Peyer's patch (tissue), 4 donors: ENCODE measurements around the gene XPR1. TPM values are rescaled to one million over a fixed set of nuclear protein-coding genes. Genes with fewer than 3 reads are reported as not detected.

Source experiments
- DNase-seq, 3 donors: peaks; one replicate each; pipeline ENCODE4 v3.0.0-alpha.2; 2017 to 2019
- H3K27ac ChIP-seq, 4 donors: fragments of 200-600 bp; sonication (generic); one replicate each; pipeline ENCODE4 v1.5.1; 2016 to 2019
- H3K27me3 ChIP-seq, 2 donors: fragments of 200-600 bp; sonication (generic); one replicate each; pipeline ENCODE4 v1.5.1; 2019
- H3K36me3 ChIP-seq, 3 donors: fragments of 200-600 bp; sonication (generic); one replicate each; pipeline ENCODE4 v1.5.1; 2016 to 2019
- H3K4me1 ChIP-seq, 4 donors: fragments of 200-600 bp; sonication (generic); one replicate each; pipeline ENCODE4 v1.5.1; 2016 to 2019
- H3K4me3 ChIP-seq, 4 donors: fragments of 200-600 bp; sonication (generic); 1 replicate in 3 of 4; 2 replicates in 1 of 4; pipeline ENCODE4 v1.5.1; 2016 to 2019; ENCODE audit warnings: mild to moderate bottlenecking in 1 of 4
- H3K9me3 ChIP-seq, 4 donors: fragments of 200-600 bp; sonication (generic); one replicate each; pipeline ENCODE4 v1.5.1; 2016 to 2019; ENCODE audit warnings: mild to moderate bottlenecking in 1 of 4
- POLR2A ChIP-seq, 2 donors: fragments of 450-650 bp; IDR thresholded peaks; one replicate each; pipeline ENCODE4 v1.5.1; 2017; ENCODE audit warnings: antibody characterized with exemption in 2 of 2, mild to moderate bottlenecking in 2 of 2, moderate library complexity in 2 of 2
- total RNA-seq, 4 donors: library from RNA; depleted of rRNA; stranded (reverse); fragments of >200 nt; gene quantifications; one replicate each; pipeline ENCODE4 v1.1.0, GENCODE V29; 2016
- TF ChIP-seq, protein P1 (sequence below), 6 experiments: fragments of 450-650 bp in 4 of 6; fragments of 200-600 bp in 2 of 6; sonication (generic) in 1 of 6; IDR thresholded peaks; one replicate each; pipeline ENCODE4 v1.5.1; 2017 to 2019; ENCODE audit warnings: antibody characterized with exemption in 6 of 6, mild to moderate bottlenecking in 3 of 6, moderate library complexity in 1 of 6

Gene XPR1
- total RNA-seq, 4 donors from 2014 or later = 29.7 to 59.7 (median 53.9) TPM

GRCh38 chr1:180670681-180671080 is 38.9 kb downstream of the XPR1 start:
- TF ChIP-seq, protein P1, sequence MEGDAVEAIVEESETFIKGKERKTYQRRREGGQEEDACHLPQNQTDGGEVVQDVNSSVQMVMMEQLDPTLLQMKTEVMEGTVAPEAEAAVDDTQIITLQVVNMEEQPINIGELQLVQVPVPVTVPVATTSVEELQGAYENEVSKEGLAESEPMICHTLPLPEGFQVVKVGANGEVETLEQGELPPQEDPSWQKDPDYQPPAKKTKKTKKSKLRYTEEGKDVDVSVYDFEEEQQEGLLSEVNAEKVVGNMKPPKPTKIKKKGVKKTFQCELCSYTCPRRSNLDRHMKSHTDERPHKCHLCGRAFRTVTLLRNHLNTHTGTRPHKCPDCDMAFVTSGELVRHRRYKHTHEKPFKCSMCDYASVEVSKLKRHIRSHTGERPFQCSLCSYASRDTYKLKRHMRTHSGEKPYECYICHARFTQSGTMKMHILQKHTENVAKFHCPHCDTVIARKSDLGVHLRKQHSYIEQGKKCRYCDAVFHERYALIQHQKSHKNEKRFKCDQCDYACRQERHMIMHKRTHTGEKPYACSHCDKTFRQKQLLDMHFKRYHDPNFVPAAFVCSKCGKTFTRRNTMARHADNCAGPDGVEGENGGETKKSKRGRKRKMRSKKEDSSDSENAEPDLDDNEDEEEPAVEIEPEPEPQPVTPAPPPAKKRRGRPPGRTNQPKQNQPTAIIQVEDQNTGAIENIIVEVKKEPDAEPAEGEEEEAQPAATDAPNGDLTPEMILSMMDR (IDR thresholded peaks at IDR 0.05) = no peak
- no peak for TF ChIP-seq POLR2A (IDR thresholded peaks at IDR 0.05)
- Histone ChIP-seq H3K27ac (no peak overlapping the region), H3K9me3 (peaks cover 0 to 7% (median 0%) of the 10 kb centered on the region in 4 donors), H3K27me3 (no peaks in the 10 kb centered on the region), H3K4me1 (no peaks in the 10 kb centered on the region), H3K4me3 (no peak overlapping the region), H3K36me3 (no peaks in the 10 kb centered on the region)
- no peak for DNase-seq

GRCh38 chr1:180672105-180672504 is 40.3 kb downstream of the XPR1 start:
- peaks cover 0 to 7% (median 0%) of the 10 kb centered on the region in 4 donors for H3K9me3 ChIP-seq
- no peaks in the 10 kb centered on the region for H3K4me1 ChIP-seq
- H3K36me3 ChIP-seq = no peaks in the 10 kb centered on the region
- no peak overlapping the region for H3K27ac ChIP-seq
- no peaks in the 10 kb centered on the region for H3K27me3 ChIP-seq
- TF ChIP-seq POLR2A (IDR thresholded peaks at IDR 0.05) = no peak
- TF ChIP-seq, protein P1 (IDR thresholded peaks at IDR 0.05) = no peak
- H3K4me3 ChIP-seq = no peak overlapping the region
- no peak for DNase-seq

DNA sequence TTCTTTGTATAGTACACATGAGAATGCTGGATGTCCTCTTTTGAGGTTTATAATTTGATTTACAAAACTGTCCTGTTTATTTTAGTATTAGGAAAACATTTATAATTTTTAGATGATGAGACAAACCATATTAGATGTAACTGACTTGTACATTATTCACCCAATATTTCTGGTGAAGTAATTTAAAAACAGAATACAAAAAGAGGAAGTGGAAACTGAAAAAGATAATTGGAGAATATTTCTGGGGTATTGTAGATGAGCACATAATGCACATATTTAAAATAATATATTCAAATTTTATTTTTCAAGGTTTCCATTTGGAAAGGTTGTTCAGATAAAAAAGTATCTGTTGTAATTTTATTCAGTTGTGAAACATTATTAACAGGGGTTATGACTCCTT is 40.7 kb downstream of the XPR1 start:
- Histone ChIP-seq H3K4me3 (no peak overlapping the region), H3K36me3 (no peaks in the 10 kb centered on the region), H3K27me3 (no peaks in the 10 kb centered on the region), H3K4me1 (no peaks in the 10 kb centered on the region), H3K27ac (no peak overlapping the region), H3K9me3 (peaks cover 0 to 7% (median 0%) of the 10 kb centered on the region in 4 donors)
- TF ChIP-seq, protein P1 (IDR thresholded peaks at IDR 0.05) = no peak
- TF ChIP-seq POLR2A (IDR thresholded peaks at IDR 0.05) = no peak
- no peak for DNase-seq

GRCh38 chr1:180674603-180675530 is 43.0 kb downstream of the XPR1 start:
- DNase-seq = no peak

DNA sequence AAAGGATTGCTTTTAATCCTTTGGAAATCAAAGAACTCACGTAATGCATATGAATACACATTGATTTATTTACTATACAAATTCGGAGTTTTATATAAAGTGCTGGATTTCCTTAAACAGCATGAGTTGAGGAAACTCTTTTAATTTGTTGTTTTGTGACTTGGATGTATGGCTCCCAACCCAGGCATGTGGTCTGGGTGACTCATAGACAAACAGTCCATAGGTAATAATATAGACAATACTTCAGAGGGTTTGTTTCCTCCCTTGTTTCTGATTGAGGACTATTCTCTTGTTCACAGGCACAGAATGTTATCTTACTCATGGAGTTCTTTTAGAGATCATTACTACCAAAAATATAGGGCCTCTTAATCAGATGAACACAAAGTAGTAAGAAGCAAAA is 43.8 kb downstream of the XPR1 start:
- Histone ChIP-seq H3K36me3 (no peaks in the 10 kb centered on the region), H3K4me3 (no peak overlapping the region), H3K4me1 (no peaks in the 10 kb centered on the region), H3K27ac (no peak overlapping the region), H3K9me3 (peaks cover 0 to 6% (median 0%) of the 10 kb centered on the region in 4 donors), H3K27me3 (no peaks in the 10 kb centered on the region)
- no peak for DNase-seq
- TF ChIP-seq, protein P1 (IDR thresholded peaks at IDR 0.05) = no peak
- TF ChIP-seq POLR2A (IDR thresholded peaks at IDR 0.05) = no peak

More at GRCh38 chr1:180674603-180675530, 43.0 kb downstream of the XPR1 start:
- Histone ChIP-seq H3K4me1 (no peaks in the 10 kb centered on the region), H3K9me3 (peaks cover 0 to 7% (median 0%) of the 10 kb centered on the region in 4 donors), H3K27ac (no peak overlapping the region), H3K36me3 (no peaks in the 10 kb centered on the region), H3K27me3 (no peaks in the 10 kb centered on the region), H3K4me3 (no peak overlapping the region)
- TF ChIP-seq, protein P1 (IDR thresholded peaks at IDR 0.05) = no peak
- TF ChIP-seq POLR2A (IDR thresholded peaks at IDR 0.05) = no peak
